ENCODE data around the gene SSTR5.

- TF ChIP-seq SUZ12 (IDR thresholded peaks at IDR 0.05; ENCODE audit: unreplicated experiment) (no peak), RBBP5 (conservative IDR thresholded peaks at IDR 0.05) (no peak), CTCF (IDR thresholded peaks at IDR 0.05 in 2 of 3, conservative IDR thresholded peaks at IDR 0.05 in 1 of 3; ENCODE audit: control insufficient read depth in 2 of 3, extremely low read depth in 1 of 3, insufficient read depth in 1 of 3, low read depth in 3 of 3, low read length in 3 of 3) (no peak), CREB1 (IDR thresholded peaks at IDR 0.05; ENCODE audit: low read depth) (no peak), POLR2A (IDR thresholded peaks at IDR 0.05; ENCODE audit: low read depth, low read length) (no peak), CEBPZ (IDR thresholded peaks at IDR 0.05; ENCODE audit: low read depth, low read length) (no peak), HDAC2 (IDR thresholded peaks at IDR 0.05) (no peak), EP300 (IDR thresholded peaks at IDR 0.05; ENCODE audit: borderline replicate concordance in 1 of 2, control insufficient read depth in 1 of 2, low read depth in 2 of 2, low read length in 2 of 2) (no peak), MXI1 (IDR thresholded peaks at IDR 0.05; ENCODE audit: low read depth, low read length) (no peak)
Measured at GRCh38 chr16:1047801-1048200, 24.7 kb upstream of the SSTR5 start.

Measured in GM12878 (cell line).